Glomerular visceral epithelial cell (primary cell): ENCODE data around the gene ZMYM2.

Source experiments
- DNase-seq: peaks from one replicate; pipeline ENCODE4 v3.0.0-alpha.2; 2016; ENCODE audit errors: extremely low spot score

Gene ZMYM2

DNA sequence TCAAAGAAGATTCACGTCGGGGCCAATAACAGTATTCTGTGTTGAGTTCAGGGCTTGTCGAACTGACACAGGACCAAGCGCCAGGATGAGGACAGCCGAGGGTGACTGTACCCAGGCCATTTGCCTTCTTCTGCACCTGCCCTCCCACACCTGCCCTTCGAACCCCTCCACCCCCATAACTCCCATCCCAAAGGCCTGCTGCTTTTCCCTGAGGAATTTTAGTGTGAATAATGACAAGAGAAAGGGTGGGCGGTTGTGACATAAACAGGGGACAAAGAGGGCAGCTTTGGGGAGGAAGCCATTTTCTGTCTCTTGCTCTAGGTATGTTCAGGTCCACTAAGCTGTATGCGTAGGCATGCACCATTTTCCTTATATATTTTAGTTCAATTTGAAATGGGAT lies 176.2 kb downstream of the ZMYM2 start:
- no peak for DNase-seq

GRCh38 chr13:20136781-20137703 lies 178.5 kb downstream of the ZMYM2 start:
- no peak for DNase-seq

DNA sequence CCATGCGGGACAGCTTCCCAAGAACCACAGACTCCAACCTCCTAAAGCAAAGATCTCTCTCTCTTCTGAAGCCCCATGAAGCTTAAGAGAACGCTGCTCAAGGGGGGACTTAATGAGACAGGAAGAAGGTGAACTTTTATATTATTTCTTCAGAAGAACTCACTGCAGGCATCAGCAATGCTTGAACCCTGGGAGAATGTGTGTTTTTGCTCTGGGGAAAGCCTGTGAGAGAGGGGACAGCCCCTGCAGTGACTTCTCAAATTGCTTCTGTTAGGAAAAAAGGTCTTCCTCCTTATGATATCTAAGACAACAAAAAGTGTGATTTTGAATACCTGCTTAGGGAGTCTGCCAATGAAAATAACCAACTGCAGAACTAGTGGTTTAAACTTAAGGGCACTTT lies 179.3 kb downstream of the ZMYM2 start:
- no peak for DNase-seq

DNA sequence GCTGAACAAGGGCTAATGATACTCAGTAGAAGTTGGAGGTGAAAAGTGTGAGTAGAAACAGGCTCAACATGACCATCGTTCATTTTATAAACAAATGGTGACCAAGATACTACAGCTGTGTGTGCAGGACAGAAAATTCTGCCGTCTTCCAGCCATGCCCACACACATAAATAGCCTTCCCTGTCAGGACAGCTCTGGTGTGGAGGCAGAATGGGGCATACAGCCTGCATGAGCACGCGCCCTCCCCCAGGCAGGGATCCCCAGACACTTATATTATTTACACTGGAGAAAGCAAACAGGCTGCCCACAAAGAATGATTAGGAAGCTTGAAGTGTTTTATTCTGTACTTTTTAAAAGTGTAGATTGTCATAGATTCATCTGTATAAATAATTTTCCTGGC lies 182.0 kb downstream of the ZMYM2 start:
- DNase-seq = no peak
